MCF 10A (cell line): ENCODE measurements around the gene PDCD7. TPM values are rescaled to one million over a fixed set of nuclear protein-coding genes. Genes with fewer than 3 reads are reported as not detected.
"Not testable (repeated sequence)": the region's sequence is repeated elsewhere in the genome, so short reads cannot be mapped to it uniquely, and the experiment has no call there.

Experiments
- BruUV-seq: library from RNA; stranded (reverse); fragments of 400-500 nt; replicated peaks from 2 replicates; lab custom pipeline; 2021; lab: Mats Ljungman, UMichigan
- CTCF ChIA-PET: fragments of 300-600 bp; sonication (Branson Sonifier 250); formaldehyde crosslinking; extraction: SDS; loops from one replicate; lab custom pipeline; 2021; ENCODE audit warnings: antibody characterized with exemption, inconsistent platforms; lab: Yijun Ruan, JAX
- POLR2A ChIA-PET: fragments of 300-600, 350-650 bp; sonication (Branson Sonifier 250); formaldehyde crosslinking; extraction: SDS; loops from one replicate; lab custom pipeline; 2020; ENCODE audit warnings: antibody characterized with exemption, inconsistent platforms; lab: Yijun Ruan, JAX
- DNase-seq: peaks from one replicate; pipeline ENCODE4 v3.0.0-alpha.2; 2018; ENCODE audit not compliant: unreplicated experiment
- H3K27ac Mint-ChIP-seq: one replicate; pipeline ENCODE4 v1.8.0; 2022; ENCODE audit warnings: mild to moderate bottlenecking, low read depth, mixed read lengths; ENCODE audit not compliant: unreplicated experiment
- H3K27me3 Mint-ChIP-seq: one replicate; pipeline ENCODE4 v1.8.0; 2022; ENCODE audit warnings: mixed read lengths; ENCODE audit not compliant: insufficient read depth, unreplicated experiment
- H3K36me3 Mint-ChIP-seq: one replicate; pipeline ENCODE4 v1.8.0; 2022; ENCODE audit warnings: mild to moderate bottlenecking, moderate library complexity, mixed read lengths; ENCODE audit not compliant: insufficient read depth, unreplicated experiment
- H3K4me1 Mint-ChIP-seq: one replicate; pipeline ENCODE4 v1.8.0; 2022; ENCODE audit warnings: mixed read lengths; ENCODE audit not compliant: insufficient read depth, unreplicated experiment
- H3K4me3 Mint-ChIP-seq: one replicate; pipeline ENCODE4 v1.8.0; 2022; ENCODE audit warnings: mild to moderate bottlenecking, moderate library complexity, mixed read lengths; ENCODE audit not compliant: unreplicated experiment
- H3K9me3 Mint-ChIP-seq: one replicate; pipeline ENCODE4 v1.8.0; 2022; ENCODE audit warnings: mixed read lengths; ENCODE audit not compliant: unreplicated experiment
- intact Hi-C: fragments of 100-400 bp; cut with micrococcal nuclease; formaldehyde crosslinking; loops from 2 replicates; pipeline ENCODE4 v1.14.1; 2022
- total RNA-seq: library from RNA; stranded (reverse); gene quantifications from 2 replicates; pipeline ENCODE4 v1.2.3, GENCODE V29; 2022
- TF ChIP-seq, protein P1 (sequence below): fragments of 200-600 bp; IDR thresholded peaks from one replicate; pipeline ENCODE4 v1.8.0; 2022; ENCODE audit warnings: antibody characterized with exemption, mild to moderate bottlenecking; ENCODE audit not compliant: unreplicated experiment

PDCD7 gene
- total RNA-seq, 1 experiment from 2014 or later, result 26.3 TPM

DNA sequence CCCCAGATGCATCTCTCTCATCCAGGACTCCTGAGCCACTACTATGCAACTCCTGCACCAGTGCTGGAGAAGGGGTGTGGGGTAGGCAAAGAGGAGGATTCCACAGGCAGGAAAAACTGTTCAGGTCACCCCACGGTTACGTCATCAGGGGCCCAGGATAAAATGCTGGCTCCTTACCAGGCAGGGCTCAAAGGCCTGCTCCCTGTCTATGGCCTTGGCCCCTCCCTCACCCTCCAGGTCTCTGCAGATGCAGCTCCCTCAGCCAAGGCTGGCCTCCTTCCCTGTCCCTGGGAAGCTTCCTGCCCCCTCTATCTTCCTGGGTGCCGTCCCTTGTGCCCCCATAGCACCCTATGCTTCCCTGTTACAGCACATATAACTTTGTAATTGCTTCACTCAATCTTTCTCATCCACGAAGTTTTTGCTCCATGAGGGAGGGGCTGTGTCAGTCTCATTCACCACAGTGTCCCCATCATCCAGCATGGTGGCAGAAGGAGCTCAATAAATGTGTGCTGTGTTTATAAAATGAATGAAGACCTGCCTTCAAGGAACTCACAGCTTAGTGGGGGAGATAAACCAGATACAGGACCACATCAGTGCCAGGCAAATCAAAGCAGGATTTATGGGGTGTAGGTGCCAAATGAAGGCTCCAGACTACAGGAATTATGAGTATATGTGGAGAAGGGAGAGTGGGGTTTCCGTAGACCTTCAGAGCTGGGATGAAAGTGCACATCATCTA, 38.4 kb downstream of the PDCD7 start:
- no peak for DNase-seq
- Mint-ChIP-seq H3K4me1 (no peaks in the 10 kb centered on the region), H3K36me3 (peaks cover under 1% of the 10 kb centered on the region), H3K27ac (no peak overlapping the region), H3K4me3 (no peak overlapping the region), H3K27me3 (no peaks in the 10 kb centered on the region), H3K9me3 (no peaks in the 10 kb centered on the region)
- CTCF ChIA-PET, result interaction anchor here (1.0 kb wide), 1 partner anchor 62 kb away, joined by 3 read pairs; no protein-coding TSS in a partner anchor
- no TSS peak for BruUV-seq
- TF ChIP-seq, protein P1, sequence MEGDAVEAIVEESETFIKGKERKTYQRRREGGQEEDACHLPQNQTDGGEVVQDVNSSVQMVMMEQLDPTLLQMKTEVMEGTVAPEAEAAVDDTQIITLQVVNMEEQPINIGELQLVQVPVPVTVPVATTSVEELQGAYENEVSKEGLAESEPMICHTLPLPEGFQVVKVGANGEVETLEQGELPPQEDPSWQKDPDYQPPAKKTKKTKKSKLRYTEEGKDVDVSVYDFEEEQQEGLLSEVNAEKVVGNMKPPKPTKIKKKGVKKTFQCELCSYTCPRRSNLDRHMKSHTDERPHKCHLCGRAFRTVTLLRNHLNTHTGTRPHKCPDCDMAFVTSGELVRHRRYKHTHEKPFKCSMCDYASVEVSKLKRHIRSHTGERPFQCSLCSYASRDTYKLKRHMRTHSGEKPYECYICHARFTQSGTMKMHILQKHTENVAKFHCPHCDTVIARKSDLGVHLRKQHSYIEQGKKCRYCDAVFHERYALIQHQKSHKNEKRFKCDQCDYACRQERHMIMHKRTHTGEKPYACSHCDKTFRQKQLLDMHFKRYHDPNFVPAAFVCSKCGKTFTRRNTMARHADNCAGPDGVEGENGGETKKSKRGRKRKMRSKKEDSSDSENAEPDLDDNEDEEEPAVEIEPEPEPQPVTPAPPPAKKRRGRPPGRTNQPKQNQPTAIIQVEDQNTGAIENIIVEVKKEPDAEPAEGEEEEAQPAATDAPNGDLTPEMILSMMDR, result no peak
- POLR2A ChIA-PET, result interaction anchor here (0.6 kb wide), 1 partner anchor 394 kb away, joined by 3 read pairs; no protein-coding TSS in a partner anchor
- intact Hi-C loops, result no loop called here

DNA sequence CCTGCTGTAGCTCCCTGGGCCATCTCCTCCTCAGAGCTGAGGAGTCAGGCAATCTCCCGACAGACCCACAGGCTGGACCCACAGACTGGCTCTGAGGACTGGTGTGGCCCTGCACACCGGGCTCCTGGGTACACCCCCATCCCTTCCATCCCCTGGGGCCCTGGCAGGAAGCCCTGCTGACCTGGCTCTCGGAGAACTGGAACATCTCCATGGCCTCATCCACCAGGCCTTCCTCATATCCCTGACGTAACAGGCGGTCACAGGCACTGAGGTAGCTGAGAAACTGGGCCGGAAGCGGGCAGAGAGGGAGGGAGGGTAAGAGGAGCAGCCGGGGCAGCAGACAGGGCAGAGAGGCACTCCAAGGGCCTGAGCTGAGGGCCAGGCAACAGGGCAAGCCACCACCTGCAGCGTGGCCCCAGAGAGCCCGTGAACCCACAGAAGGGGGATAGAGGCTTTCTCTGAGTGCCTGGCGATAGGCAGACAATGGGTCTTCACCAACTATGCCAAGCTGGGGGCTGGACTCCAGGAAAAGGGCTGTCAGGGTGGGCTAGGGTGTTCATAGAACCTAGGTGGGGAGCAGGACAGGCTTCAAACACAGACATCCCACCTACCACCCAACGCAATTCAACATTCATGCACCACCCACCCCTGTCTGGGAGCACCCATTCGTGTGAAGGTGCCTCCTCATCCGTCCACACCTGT, 39.2 kb downstream of the PDCD7 start:
- intact Hi-C loops, result no loop called here
- Mint-ChIP-seq H3K27me3 (no peaks in the 10 kb centered on the region), H3K4me1 (no peaks in the 10 kb centered on the region), H3K36me3 (no peaks in the 10 kb centered on the region), H3K4me3 (no peak overlapping the region), H3K27ac (no peak overlapping the region), H3K9me3 (no peaks in the 10 kb centered on the region)
- CTCF ChIA-PET, result no interaction called here
- no TSS peak for BruUV-seq
- TF ChIP-seq, protein P1, result no peak
- POLR2A ChIA-PET, result no interaction called here
- no peak for DNase-seq

DNA sequence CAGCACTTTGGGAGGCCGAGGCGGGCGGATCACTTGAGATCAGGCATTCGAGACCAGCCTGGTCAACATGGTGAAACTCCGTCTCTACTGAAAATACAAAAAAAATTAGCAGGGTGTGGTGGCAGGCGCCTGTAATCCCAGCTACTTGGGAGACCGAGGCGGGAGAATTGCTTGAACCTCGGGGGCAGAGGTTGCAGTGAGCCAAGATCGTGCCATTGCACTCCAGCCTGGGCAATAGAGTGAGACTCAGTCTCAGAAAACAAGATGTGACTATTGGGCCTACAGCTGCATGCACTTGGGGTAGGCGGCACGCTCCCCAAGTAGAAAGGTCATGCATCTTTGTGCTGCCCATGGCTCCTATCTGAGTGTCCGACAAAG, 39.8 kb downstream of the PDCD7 start:
- H3K27ac Mint-ChIP-seq, H3K9me3 Mint-ChIP-seq, H3K4me3 Mint-ChIP-seq, BruUV-seq, H3K27me3 Mint-ChIP-seq, CTCF ChIA-PET, H3K4me1 Mint-ChIP-seq, intact Hi-C loops, H3K36me3 Mint-ChIP-seq, DNase-seq: not testable (repeated sequence)
- POLR2A ChIA-PET, result interaction anchor here (1.6 kb wide), 1 partner anchor 40 kb away, joined by 3 read pairs; no protein-coding TSS in a partner anchor

DNA sequence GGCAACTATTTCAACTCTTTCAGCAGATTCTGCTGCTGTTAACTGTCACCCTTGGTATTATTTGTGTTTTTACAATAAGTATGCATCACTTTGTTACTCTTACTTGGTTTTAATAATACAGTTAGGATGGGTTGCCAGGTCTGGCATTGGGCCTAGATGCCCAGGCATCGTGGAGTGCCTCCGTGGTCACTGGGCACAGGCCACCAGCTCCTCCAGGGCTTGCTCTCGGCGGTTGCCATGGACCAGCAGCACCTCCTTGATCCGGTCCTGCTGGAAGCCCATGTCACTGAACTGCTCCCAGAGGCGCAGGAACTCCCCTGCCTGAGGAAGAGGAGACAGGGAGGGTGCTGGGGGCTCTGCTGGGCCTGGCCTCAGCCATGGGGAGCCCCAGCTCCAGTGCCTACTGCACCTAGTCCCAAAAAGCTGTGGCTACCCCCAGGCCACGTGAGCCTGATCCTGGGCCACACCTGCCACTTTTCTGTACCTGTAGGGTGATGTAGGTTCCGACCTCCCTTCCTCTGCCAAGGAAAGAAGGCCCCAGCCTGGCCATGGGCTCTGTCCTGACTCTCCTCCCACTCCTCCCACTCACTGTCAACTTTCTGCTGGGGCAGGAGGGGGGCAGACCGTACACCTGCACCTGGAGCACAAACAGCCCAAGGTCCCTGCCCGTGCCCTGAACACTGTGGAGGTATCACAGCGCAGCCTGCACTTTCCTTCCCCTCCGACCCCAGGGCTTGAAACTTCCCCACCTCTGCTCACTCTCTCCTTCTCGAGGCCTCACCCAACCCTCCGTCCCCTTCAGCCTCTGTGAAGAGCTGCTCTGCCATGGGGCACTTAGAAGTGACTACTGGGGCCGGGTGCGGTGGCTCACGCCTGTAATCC, 40.5 kb downstream of the PDCD7 start:
- no peak overlapping the region for H3K4me3 Mint-ChIP-seq
- no TSS peak for BruUV-seq
- no peak overlapping the region for H3K27ac Mint-ChIP-seq
- POLR2A ChIA-PET, result interaction anchor here (1.6 kb wide), 1 partner anchor 41 kb away, joined by 3 read pairs; no protein-coding TSS in a partner anchor
- intact Hi-C loops, result no loop called here
- H3K36me3 Mint-ChIP-seq, result no peaks in the 10 kb centered on the region
- no peak for DNase-seq
- no peaks in the 10 kb centered on the region for H3K27me3 Mint-ChIP-seq
- no peaks in the 10 kb centered on the region for H3K4me1 Mint-ChIP-seq
- no peaks in the 10 kb centered on the region for H3K9me3 Mint-ChIP-seq
- CTCF ChIA-PET, result no interaction called here
- TF ChIP-seq, protein P1, result no peak
